Lower leg skin (tissue), 4 donors: Measurements from ENCODE around the gene REELD1. TPM values are rescaled to one million over a fixed set of nuclear protein-coding genes. Genes with fewer than 3 reads are reported as not detected.

Experiments
- DNase-seq, 2 donors: peaks; one replicate each; pipeline ENCODE4 v3.0.0-alpha.2; 2019; ENCODE audit warnings: low spot score in 2 of 2
- H3K4me3 ChIP-seq: fragments of 200-600 bp; sonication (generic); 2 replicates; pipeline ENCODE4 v1.5.1; 2017; ENCODE audit warnings: mild to moderate bottlenecking, low read depth; ENCODE audit not compliant: poor library complexity, severe bottlenecking
- POLR2A ChIP-seq, 2 donors: fragments of 450-650 bp; IDR thresholded peaks; one replicate each; pipeline ENCODE4 v1.6.1; 2016 to 2017; ENCODE audit warnings: antibody characterized with exemption in 2 of 2, mild to moderate bottlenecking in 1 of 2, moderate library complexity in 1 of 2
- WGBS, 2 donors: methylation state at CpG; one replicate each; pipeline ENCODE4 v1.1.5; 2018; 5-methylcytosine and 5-hydroxymethylcytosine counted together
- intact Hi-C: fragments of 100-400 bp; cut with DNase I; formaldehyde crosslinking; loops from one replicate; pipeline ENCODE4 v1.15.0; 2023; ENCODE audit warnings: low total_unique reads
- total RNA-seq, 4 donors: library from RNA; depleted of rRNA; stranded (reverse); fragments of >200 nt; gene quantifications; one replicate each; pipeline ENCODE4 v1.1.0, GENCODE V29; 2016
- TF ChIP-seq, protein P1 (sequence below), 3 donors: fragments of 450-650 bp; IDR thresholded peaks; one replicate each; pipeline ENCODE4 v1.5.1; 2016; ENCODE audit warnings: antibody characterized with exemption in 3 of 3, mild to moderate bottlenecking in 3 of 3, moderate library complexity in 2 of 3

Gene REELD1
- total RNA-seq, 4 donors from 2014 or later = 0.96 TPM; not detected in 3

DNA sequence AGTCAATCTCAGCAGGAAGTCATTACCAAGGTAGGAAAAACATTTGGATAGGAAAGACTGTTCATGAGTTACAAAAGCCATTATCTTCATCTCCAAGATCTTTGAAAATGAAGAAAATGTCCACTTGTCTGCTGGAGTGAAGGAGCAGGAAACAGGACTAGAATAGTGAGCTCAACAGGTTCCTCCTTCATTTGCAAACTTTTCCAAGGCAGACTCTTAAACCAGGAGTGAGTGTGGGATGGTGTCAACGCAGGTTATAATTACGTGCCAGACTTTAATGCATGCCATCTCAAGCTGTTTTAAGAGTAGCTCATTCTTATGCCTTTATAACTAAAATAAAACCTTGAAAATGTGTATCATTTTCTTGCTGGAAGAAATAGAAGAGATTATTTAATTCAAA lies 3.4 kb upstream of the REELD1 start:
- intact Hi-C loops = no loop called here
- no peak for DNase-seq
- WGBS, 2 donors = 46 to 53% methylated on average over 2 of the region's 2 CpGs
- no peak overlapping the region for H3K4me3 ChIP-seq
- TF ChIP-seq POLR2A (IDR thresholded peaks at IDR 0.05) = no peak
- TF ChIP-seq, protein P1, sequence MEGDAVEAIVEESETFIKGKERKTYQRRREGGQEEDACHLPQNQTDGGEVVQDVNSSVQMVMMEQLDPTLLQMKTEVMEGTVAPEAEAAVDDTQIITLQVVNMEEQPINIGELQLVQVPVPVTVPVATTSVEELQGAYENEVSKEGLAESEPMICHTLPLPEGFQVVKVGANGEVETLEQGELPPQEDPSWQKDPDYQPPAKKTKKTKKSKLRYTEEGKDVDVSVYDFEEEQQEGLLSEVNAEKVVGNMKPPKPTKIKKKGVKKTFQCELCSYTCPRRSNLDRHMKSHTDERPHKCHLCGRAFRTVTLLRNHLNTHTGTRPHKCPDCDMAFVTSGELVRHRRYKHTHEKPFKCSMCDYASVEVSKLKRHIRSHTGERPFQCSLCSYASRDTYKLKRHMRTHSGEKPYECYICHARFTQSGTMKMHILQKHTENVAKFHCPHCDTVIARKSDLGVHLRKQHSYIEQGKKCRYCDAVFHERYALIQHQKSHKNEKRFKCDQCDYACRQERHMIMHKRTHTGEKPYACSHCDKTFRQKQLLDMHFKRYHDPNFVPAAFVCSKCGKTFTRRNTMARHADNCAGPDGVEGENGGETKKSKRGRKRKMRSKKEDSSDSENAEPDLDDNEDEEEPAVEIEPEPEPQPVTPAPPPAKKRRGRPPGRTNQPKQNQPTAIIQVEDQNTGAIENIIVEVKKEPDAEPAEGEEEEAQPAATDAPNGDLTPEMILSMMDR (IDR thresholded peaks at IDR 0.05) = no peak

DNA sequence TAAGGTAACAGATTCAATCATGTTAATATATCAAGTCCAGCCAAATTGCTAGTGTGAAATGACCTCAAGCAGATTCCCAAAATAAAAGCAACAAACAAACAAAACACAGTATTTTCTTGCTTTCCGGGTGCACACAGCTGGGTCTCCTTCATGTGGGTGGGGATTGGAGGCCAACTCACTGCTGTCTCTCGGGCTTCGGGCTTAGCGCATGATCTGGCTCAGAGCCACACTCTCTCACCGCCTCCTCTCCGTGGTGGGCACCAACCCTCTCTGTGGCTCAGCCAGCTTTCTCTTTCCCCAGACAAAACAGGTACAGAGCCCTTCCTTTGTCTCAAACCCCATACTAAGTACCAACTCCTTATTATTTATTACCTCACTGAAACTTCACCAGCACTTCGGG lies 2.9 kb upstream of the REELD1 start:
- WGBS, 2 donors = 54% methylated on average over 7 of the region's 7 CpGs
- H3K4me3 ChIP-seq = no peak overlapping the region
- no peak for DNase-seq
- TF ChIP-seq POLR2A (IDR thresholded peaks at IDR 0.05) = no peak
- intact Hi-C loops = no loop called here

DNA sequence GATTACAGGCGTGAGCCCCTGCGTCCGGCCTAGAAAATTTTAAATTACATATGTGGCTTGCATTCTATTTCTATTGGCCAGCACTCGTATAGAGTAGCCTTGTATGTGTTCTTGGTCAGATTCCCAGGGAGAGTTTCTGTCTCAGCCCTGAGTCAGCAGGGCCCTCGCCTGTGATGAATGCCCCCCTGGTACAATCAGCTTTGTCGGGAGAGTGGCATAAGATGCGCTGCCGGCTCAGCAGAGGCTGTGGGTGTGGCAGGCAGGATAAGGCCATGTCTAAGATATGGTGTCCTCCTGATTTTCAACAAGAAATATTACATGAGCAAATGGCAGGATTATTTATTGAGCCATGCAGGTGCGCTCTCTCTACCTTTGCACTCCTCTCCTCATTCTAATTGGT lies 1.6 kb upstream of the REELD1 start:
- WGBS, 2 donors = 87 to 89% methylated on average over 9 of the region's 9 CpGs
- no peak overlapping the region for H3K4me3 ChIP-seq
- TF ChIP-seq, protein P1 (IDR thresholded peaks at IDR 0.05) = no peak
- DNase-seq = no peak
- intact Hi-C loops = no loop called here

DNA sequence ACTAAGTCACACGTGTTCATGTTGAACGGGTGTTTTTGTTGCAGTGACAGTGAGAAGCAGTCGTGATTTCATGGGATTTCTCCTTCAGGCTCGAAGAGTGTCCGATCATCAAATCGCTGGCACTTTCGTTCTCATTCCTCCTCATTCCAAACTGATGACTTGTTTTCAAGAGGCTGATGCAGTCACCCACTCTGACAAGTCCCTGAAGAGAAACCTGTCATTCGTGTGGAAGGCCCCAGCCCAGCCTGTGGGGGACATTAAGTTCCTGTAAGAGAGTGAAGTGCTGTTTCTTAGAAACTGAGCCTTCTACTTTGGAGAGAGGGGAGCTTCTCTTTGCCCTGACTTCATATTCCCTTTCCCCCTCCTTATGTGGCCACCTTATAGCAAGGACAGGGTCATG lies 8.0 kb downstream of the REELD1 start:
- TF ChIP-seq, protein P1 (IDR thresholded peaks at IDR 0.05) = no peak
- TF ChIP-seq POLR2A (IDR thresholded peaks at IDR 0.05) = no peak
- DNase-seq = no peak
- H3K4me3 ChIP-seq = no peak overlapping the region
- intact Hi-C loops = no loop called here
- WGBS, 2 donors = 53 to 81% methylated on average over 8 of the region's 8 CpGs

DNA sequence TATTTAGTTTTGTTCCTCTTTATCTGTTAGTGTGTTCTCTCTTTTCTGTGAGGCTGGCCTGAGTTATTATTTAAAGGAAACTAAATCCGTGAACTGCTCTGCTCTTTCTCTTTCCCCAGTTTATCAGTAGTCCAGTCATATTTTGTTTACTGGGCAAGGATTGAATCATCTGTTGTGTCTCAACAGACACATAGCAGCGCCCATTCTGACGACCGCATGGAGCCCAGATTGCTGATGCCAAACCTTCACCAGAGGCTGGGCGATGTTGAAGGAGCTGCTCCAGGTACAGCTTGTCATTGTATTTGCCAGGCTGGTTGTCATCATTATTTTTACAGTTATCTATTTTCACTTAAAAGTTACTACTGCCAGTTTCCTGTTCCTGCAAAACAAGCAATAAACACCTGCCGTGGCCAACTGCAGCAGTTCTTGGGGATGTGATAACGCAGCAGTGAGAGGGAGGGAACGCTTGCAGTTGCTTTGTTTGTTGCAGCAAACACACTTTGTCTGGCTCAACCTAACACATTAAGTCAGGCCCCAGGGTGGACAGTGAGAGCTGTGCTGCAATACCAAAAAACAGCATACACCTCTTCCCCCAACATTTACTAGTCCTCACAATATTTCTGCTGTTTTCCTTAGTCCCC lies 10.1 kb downstream of the REELD1 start:
- WGBS, 2 donors = 72 to 76% methylated on average over 8 of the region's 8 CpGs
- H3K4me3 ChIP-seq = no peak overlapping the region
- TF ChIP-seq POLR2A (IDR thresholded peaks at IDR 0.05) = no peak
- TF ChIP-seq, protein P1 (IDR thresholded peaks at IDR 0.05) = no peak
- DNase-seq = no peak
- intact Hi-C loops = no loop called here

DNA sequence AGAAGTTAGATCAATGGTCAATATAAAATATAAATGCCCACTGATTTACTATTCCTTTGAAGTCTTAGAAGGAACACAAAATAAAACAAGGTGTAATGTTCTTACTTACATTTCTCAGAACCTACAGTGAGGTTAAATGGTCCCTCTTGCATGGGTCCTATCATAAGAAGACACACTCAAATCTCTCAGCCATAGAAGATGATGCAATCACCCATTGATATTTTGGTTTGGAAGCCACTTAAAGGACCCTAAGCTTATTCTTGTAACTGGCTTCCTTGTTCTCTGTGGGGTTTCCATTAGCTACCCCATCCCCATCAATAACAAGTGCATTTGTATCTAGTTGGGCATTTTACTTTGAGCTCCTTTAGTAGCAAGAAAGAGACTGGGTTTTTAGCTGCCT lies 15.1 kb downstream of the REELD1 start:
- no peak for DNase-seq
- no peak overlapping the region for H3K4me3 ChIP-seq
- TF ChIP-seq, protein P1 (IDR thresholded peaks at IDR 0.05) = no peak
- no peak for TF ChIP-seq POLR2A (IDR thresholded peaks at IDR 0.05)
- intact Hi-C loops = no loop called here
